WTC11 (cell line): Measurements from ENCODE around the gene TMA7.

Experiments
- ELF4 ChIP-seq: sonication (generic); formaldehyde crosslinking; IDR thresholded peaks from 2 replicates; pipeline ENCODE4 v1.8.1; 2022; ENCODE audit warnings: low read depth, mild to moderate bottlenecking, moderate library complexity, missing genetic modification reagents
- NR2C2 ChIP-seq: sonication (generic); formaldehyde crosslinking; IDR thresholded peaks from 2 replicates; pipeline ENCODE4 v1.8.0; 2022; ENCODE audit warnings: mild to moderate bottlenecking, missing genetic modification reagents
- ZNF121 ChIP-seq: sonication (generic); formaldehyde crosslinking; IDR thresholded peaks from 2 replicates; pipeline ENCODE4 v1.8.0; 2023; ENCODE audit warnings: missing genetic modification reagents
- TF ChIP-seq, protein P1 (sequence below): sonication (generic); formaldehyde crosslinking; IDR thresholded peaks from 2 replicates; pipeline ENCODE4 v1.8.0; 2022; ENCODE audit warnings: mild to moderate bottlenecking, missing genetic modification reagents

DNA sequence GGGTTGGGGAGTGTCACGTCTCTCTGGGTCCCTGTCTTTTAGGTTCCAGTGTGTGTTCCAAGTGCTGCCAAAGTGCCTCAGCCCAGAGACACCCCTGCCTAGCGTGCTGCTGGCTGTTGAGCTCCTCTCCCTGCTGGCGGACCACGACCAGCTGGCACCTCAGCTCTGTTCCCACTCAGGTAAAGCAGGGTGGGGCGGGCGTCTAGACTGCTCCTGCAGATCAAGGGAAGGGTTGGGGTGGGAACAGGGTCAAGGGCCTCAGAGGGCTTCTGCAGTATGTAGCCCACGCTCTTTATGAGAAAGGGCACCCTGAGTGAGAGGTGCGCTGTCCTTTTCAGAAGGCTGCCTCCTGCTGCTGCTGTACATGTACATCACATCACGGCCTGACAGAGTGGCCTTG lies 23.6 kb downstream of the TMA7 start:
- TF ChIP-seq ELF4 (CRISPR knock-in tag) (no peak), ZNF121 (CRISPR knock-in tag) (no peak), NR2C2 (CRISPR knock-in tag) (no peak)
- TF ChIP-seq, protein P1, sequence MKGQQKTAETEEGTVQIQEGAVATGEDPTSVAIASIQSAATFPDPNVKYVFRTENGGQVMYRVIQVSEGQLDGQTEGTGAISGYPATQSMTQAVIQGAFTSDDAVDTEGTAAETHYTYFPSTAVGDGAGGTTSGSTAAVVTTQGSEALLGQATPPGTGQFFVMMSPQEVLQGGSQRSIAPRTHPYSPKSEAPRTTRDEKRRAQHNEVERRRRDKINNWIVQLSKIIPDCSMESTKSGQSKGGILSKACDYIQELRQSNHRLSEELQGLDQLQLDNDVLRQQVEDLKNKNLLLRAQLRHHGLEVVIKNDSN (CRISPR knock-in tag), result no peak
